Suprapubic skin (tissue), 4 donors: Measurements from ENCODE around the gene SPTAN1.
A peak's percentile ranks its signal among the peaks of the same experiment; 100 is the strongest.

ENCODE experiments used
- CTCF ChIP-seq, 2 donors: fragments of 200-600 bp in 1 of 2; fragments of 450-650 bp in 1 of 2; sonication (generic) in 1 of 2; IDR thresholded peaks; one replicate each; pipeline ENCODE4 v1.5.1; 2016 to 2019; ENCODE audit warnings: antibody characterized with exemption in 2 of 2, mild to moderate bottlenecking in 1 of 2, moderate library complexity in 1 of 2
- EP300 ChIP-seq: sonication (generic); formaldehyde crosslinking; IDR thresholded peaks from one replicate; pipeline ENCODE4 v1.6.1; 2017; ENCODE audit warnings: antibody characterized with exemption
- POLR2A ChIP-seq, 2 donors: fragments of 450-650 bp; IDR thresholded peaks; one replicate each; pipeline ENCODE4 v1.6.1; 2017; ENCODE audit warnings: antibody characterized with exemption in 2 of 2, mild to moderate bottlenecking in 2 of 2, moderate library complexity in 2 of 2
- POLR2AphosphoS5 ChIP-seq, 3 donors: sonication (generic); formaldehyde crosslinking; IDR thresholded peaks; one replicate each; pipeline ENCODE4 v1.6.1; 2017; ENCODE audit warnings: antibody characterized with exemption in 3 of 3

DNA sequence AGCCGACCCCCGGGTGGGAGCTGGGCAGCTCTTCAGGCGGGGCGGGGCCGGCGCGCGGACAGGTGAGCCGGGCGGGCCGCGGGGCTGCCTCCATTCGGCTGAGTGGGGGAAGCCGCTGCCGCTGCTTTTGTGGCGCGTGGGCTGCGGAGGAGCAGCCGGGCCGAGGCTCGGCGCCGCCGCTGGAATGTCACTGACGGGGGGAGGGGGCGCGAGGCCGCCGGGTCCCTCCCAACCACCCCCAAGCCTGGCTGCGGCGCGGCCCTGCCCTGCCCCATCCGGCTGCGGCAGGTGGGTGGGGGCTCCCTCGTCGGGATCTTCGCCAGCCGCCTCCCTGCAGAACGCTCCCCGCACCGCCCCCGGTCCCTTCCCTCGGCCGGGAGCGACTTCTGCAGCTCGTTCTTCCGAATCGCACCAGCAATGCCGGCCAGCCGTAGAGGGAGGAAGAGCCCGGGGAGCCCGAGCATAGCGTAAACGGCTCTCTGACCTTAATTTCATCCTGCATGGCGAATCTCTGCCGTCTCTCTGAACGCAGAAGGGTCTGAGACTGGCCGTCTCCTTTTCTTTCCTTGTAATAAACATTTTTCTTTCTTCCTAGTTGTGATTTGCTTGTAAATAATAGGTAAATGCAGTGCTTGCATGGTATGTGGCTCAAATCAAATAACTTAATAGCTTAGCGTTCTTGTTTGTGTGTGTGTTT is 505 bp downstream of the SPTAN1 start:
- TF ChIP-seq POLR2A (IDR thresholded peaks at IDR 0.05), result no peak
- no peak for TF ChIP-seq CTCF (IDR thresholded peaks at IDR 0.05)
- peak in 2 of 3 donors; percentile 7 to 18 for TF ChIP-seq POLR2AphosphoS5 (IDR thresholded peaks at IDR 0.05)
- no peak for TF ChIP-seq EP300
